Panc1 (cell line): ENCODE measurements around the gene MCHR2. TPM values are rescaled to one million over a fixed set of nuclear protein-coding genes. Genes with fewer than 3 reads are reported as not detected.

Source experiments
- ATAC-seq: fragments of 200-7000 bp; cut with Tn5 transposase; 2 replicates; pipeline ENCODE4 v1.9.1; 2020; ENCODE audit warnings: mild to moderate bottlenecking, moderate library complexity
- BruUV-seq: library from RNA; stranded (reverse); fragments of 400-500 nt; replicated peaks from 2 replicates; lab custom pipeline; 2021; lab: Mats Ljungman, UMichigan
- CTCF ChIA-PET: fragments of 300-600 bp; sonication (Branson Sonifier 250); formaldehyde crosslinking; loops from one replicate; lab custom pipeline; 2022; ENCODE audit warnings: antibody characterized with exemption; lab: Charles Lee
- POLR2A ChIA-PET: fragments of 300-600 bp; sonication (Branson Sonifier 250); formaldehyde crosslinking; loops from one replicate; lab custom pipeline; 2022; ENCODE audit warnings: antibody characterized with exemption; lab: Charles Lee
- DNase-seq: peaks from one replicate; pipeline ENCODE4 v3.0.0-alpha.2; 2010; ENCODE audit warnings: low read depth, low spot score
- H3K27ac ChIP-seq: 2 replicates; pipeline ENCODE4 v1.5.1; 2011; ENCODE audit warnings: mild to moderate bottlenecking, low read length, inconsistent platforms
- H3K27me3 ChIP-seq: fragments of 200-500 bp; sonication (Bioruptor generic); 2 replicates; pipeline ENCODE4 v1.6.0; 2014; ENCODE audit warnings: low read length, inconsistent platforms; ENCODE audit not compliant: control insufficient read depth, insufficient read depth
- H3K36me3 ChIP-seq: fragments of 200-500 bp; sonication (Bioruptor generic); 2 replicates; pipeline ENCODE4 v1.5.1; 2014; ENCODE audit warnings: inconsistent platforms, mild to moderate bottlenecking, low read length, moderate library complexity; ENCODE audit not compliant: control insufficient read depth, insufficient read depth
- H3K4me1 ChIP-seq: 2 replicates; pipeline ENCODE4 v1.5.1; 2011; ENCODE audit warnings: inconsistent platforms, mild to moderate bottlenecking, low read length, moderate library complexity; ENCODE audit not compliant: control insufficient read depth, insufficient read depth
- H3K4me3 ChIP-seq, 2 experiments: 2 replicates each; pipeline ENCODE4 v1.5.1; 2011 to 2012; ENCODE audit warnings: low read depth in 2 of 2, low read length in 2 of 2, mild to moderate bottlenecking in 2 of 2, inconsistent platforms in 1 of 2, moderate library complexity in 1 of 2
- H3K9me3 ChIP-seq: fragments of 200-500 bp; sonication (Bioruptor generic); 2 replicates; pipeline ENCODE4 v1.5.1; 2014; ENCODE audit warnings: low read depth, mild to moderate bottlenecking, inconsistent platforms, low read length, moderate library complexity; ENCODE audit not compliant: control insufficient read depth, insufficient read depth
- CTCF ChIP-seq: fragments of 450-650 bp; IDR thresholded peaks from 2 replicates; pipeline ENCODE4 v1.5.1; 2017; ENCODE audit warnings: mild to moderate bottlenecking
- POLR2AphosphoS5 ChIP-seq: IDR thresholded peaks from 2 replicates; pipeline ENCODE4 v1.6.1; 2012; ENCODE audit warnings: mild to moderate bottlenecking, low read depth, low read length, moderate library complexity
- SIN3A ChIP-seq: IDR thresholded peaks from 2 replicates; pipeline ENCODE4 v1.6.1; 2012; ENCODE audit warnings: low read depth, mild to moderate bottlenecking, low read length, moderate library complexity, borderline replicate concordance; ENCODE audit not compliant: insufficient read depth
- TCF7L2 ChIP-seq: IDR thresholded peaks from 2 replicates; pipeline ENCODE4 v1.6.1; 2011; ENCODE audit warnings: mild to moderate bottlenecking, low read depth, low read length, inconsistent platforms
- in situ Hi-C: cut with HindIII; loops from 2 replicates; pipeline ENCODE4 v1.10.0; 2016; ENCODE audit warnings: low sequenced_read_pairs, low pct_unique_long_range_greater_than_20kb
- intact Hi-C: fragments of 100-400 bp; cut with micrococcal nuclease; formaldehyde crosslinking; loops from one replicate; pipeline ENCODE4 v1.10.0; 2022; ENCODE audit not compliant: unreplicated experiment
- total RNA-seq: library from RNA; stranded (reverse); gene quantifications from one replicate; pipeline ENCODE4 v1.2.1, GENCODE V29; 2021; ENCODE audit not compliant: unreplicated experiment
- TF ChIP-seq, protein P1 (sequence below), 2 experiments: IDR thresholded peaks; 2 replicates each; pipeline ENCODE4 v1.6.1; 2011 to 2012; ENCODE audit warnings: low read depth in 2 of 2, control low read depth in 1 of 2, low read length in 1 of 2, mild to moderate bottlenecking in 1 of 2, moderate library complexity in 1 of 2; ENCODE audit not compliant: insufficient read depth in 1 of 2

The MCHR2 gene
- total RNA-seq, 1 experiment from 2014 or later, result not detected

DNA sequence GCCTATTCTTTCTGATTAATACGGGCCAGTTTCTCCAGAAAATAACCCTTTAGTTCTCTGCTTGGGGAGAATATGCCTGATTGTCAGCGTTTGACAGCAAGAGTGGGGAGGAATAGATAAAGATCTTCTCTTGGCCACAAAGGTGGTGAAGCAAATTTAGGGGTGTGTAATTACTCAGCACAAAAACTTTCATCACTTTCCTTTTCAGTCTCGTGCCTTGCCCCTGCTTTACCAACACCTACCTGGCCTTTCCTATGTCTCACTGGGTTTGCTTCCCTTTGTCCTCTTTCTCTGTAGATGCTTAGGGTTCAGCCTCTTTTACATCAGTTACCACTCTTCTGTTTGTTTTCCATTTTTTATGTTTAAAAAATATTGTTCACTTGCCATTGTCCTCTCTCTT is 99.2 kb downstream of the MCHR2 start:
- TF ChIP-seq SIN3A (no peak), CTCF (no peak), TCF7L2 (no peak), POLR2AphosphoS5 (no peak)
- TF ChIP-seq, protein P1, sequence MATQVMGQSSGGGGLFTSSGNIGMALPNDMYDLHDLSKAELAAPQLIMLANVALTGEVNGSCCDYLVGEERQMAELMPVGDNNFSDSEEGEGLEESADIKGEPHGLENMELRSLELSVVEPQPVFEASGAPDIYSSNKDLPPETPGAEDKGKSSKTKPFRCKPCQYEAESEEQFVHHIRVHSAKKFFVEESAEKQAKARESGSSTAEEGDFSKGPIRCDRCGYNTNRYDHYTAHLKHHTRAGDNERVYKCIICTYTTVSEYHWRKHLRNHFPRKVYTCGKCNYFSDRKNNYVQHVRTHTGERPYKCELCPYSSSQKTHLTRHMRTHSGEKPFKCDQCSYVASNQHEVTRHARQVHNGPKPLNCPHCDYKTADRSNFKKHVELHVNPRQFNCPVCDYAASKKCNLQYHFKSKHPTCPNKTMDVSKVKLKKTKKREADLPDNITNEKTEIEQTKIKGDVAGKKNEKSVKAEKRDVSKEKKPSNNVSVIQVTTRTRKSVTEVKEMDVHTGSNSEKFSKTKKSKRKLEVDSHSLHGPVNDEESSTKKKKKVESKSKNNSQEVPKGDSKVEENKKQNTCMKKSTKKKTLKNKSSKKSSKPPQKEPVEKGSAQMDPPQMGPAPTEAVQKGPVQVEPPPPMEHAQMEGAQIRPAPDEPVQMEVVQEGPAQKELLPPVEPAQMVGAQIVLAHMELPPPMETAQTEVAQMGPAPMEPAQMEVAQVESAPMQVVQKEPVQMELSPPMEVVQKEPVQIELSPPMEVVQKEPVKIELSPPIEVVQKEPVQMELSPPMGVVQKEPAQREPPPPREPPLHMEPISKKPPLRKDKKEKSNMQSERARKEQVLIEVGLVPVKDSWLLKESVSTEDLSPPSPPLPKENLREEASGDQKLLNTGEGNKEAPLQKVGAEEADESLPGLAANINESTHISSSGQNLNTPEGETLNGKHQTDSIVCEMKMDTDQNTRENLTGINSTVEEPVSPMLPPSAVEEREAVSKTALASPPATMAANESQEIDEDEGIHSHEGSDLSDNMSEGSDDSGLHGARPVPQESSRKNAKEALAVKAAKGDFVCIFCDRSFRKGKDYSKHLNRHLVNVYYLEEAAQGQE (IDR thresholded peaks at IDR 0.05; ENCODE audit: insufficient read depth in 1 of 2, low read depth in 2 of 2, low read length in 1 of 2), result no peak
- Histone ChIP-seq H3K36me3 (no peaks in the 10 kb centered on the region), H3K9me3 (no peaks in the 10 kb centered on the region), H3K4me1 (no peaks in the 10 kb centered on the region), H3K4me3 (no peak overlapping the region), H3K27me3 (no peaks in the 10 kb centered on the region), H3K27ac (no peak overlapping the region)
- ATAC-seq (no peak), DNase-seq (no peak)
- POLR2A ChIA-PET, result no interaction called here
- BruUV-seq, result no TSS peak
- CTCF ChIA-PET, result no interaction called here
- in situ Hi-C loops (no loop called here), intact Hi-C loops (no loop called here)

GRCh38 chr6:99887066-99887465 is 107.0 kb downstream of the MCHR2 start:
- BruUV-seq, result no TSS peak
- no peaks in the 10 kb centered on the region for H3K9me3 ChIP-seq
- DNase-seq, result no peak
- intact Hi-C loops (no loop called here), in situ Hi-C loops (no loop called here)
- no peak for ATAC-seq
- H3K4me1 ChIP-seq, result no peaks in the 10 kb centered on the region
- CTCF ChIA-PET, result no interaction called here
- H3K27ac ChIP-seq, result no peak overlapping the region
- POLR2A ChIA-PET, result no interaction called here
- H3K4me3 ChIP-seq, result no peak overlapping the region
- no peaks in the 10 kb centered on the region for H3K36me3 ChIP-seq
- TF ChIP-seq, protein P1 (IDR thresholded peaks at IDR 0.05; ENCODE audit: insufficient read depth in 1 of 2, low read depth in 2 of 2, low read length in 1 of 2), result no peak
- TF ChIP-seq POLR2AphosphoS5, result no peak
- no peak for TF ChIP-seq TCF7L2
- TF ChIP-seq SIN3A, result no peak
- no peak for TF ChIP-seq CTCF
- no peaks in the 10 kb centered on the region for H3K27me3 ChIP-seq
